ENCODE measurements around the gene BABAM2.
"Not testable (repeated sequence)": the region's sequence is repeated elsewhere in the genome, so short reads cannot be mapped to it uniquely, and the experiment has no call there.

The BABAM2 gene

DNA sequence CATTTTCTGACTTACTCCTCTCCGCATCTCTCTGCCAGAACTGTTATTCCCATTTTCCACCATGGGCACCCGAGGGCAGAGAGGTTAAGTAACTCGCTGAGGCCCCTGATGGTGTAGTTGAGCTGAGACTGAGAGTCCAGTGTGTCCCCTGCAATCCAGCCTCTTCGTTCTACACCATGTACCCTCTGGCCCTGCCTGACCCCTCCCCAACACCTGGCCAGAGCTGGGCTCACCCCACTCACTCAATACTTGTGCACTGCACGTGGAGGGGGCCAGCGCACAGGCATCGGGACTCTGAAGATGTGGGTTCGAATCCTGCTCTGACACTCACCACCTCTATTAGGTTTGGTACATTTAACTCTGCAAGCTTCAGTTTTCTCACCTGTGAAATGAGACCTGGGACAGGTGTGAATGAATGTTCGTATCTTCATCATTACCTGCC, 477.8 kb downstream of the BABAM2 start:
- no peak for DNase-seq

- DNase-seq, result no peak
Observed at GRCh38 chr2:28369358-28369757, 478.8 kb downstream of the BABAM2 start.

- DNase-seq, result no peak
Observed at GRCh38 chr2:28370354-28370753, 479.8 kb downstream of the BABAM2 start.

DNA sequence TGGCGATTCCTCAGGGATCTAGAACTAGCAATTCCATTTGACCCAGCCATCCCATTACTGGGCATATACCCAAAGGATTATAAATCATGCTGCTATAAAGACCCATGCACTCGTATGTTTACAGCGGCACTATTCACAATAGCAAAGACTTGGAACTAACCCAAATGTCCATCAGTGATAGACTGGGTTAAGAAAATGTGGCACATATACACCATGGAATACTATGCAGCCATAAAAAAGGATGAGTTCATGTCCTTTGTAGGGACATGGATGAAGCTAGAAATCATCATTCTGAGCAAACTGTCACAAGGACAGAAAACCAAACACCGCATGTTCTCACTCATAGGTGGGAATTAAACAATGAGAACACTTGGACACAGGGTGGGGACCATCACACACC, 481.2 kb downstream of the BABAM2 start:
- not testable (repeated sequence) for DNase-seq

DNA sequence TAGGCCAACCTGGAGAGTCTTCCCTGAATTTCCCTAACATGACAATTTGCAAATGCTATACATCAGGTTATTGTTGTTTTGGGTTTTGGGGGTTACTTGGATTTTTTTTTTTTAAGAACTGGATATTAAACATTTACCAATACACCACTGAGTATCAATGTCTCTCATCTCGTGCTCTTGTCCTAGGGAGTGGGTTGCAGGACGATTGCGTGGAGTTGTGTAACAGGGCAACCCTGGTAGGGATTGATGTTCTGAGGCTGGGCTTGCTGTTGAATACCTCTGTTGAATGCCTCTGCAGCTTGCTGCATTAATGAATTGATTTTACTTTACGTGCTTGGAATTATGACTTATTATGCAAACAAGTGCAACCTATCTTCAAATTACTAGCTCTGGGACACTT, 483.3 kb downstream of the BABAM2 start:
- no peak for DNase-seq

DNA sequence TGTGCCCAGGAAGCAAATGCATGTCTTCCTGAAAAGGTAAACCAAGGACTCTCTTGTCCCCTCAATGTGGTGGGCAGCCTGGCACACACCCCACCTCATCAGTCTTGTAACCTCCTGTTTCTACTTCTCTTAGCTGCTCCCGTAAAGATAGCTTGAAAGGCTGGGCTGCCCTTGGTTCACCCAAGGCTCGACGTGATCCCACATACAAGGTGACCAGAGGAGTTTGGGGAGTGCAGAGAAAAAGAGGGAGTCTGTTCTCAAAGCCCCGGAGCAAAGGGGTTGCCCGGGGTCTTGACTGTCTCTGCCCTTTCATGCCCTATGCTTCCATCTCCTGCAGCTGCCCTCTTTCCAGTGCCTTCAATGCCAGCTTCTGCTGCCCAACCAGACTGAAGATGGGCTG, 483.8 kb downstream of the BABAM2 start:
- no peak for DNase-seq

GRCh38 chr2:28375236-28375635, 484.7 kb downstream of the BABAM2 start:
- no peak for DNase-seq

- no peak for DNase-seq
Observed at GRCh38 chr2:28375742-28376631, 485.5 kb downstream of the BABAM2 start.

DNA sequence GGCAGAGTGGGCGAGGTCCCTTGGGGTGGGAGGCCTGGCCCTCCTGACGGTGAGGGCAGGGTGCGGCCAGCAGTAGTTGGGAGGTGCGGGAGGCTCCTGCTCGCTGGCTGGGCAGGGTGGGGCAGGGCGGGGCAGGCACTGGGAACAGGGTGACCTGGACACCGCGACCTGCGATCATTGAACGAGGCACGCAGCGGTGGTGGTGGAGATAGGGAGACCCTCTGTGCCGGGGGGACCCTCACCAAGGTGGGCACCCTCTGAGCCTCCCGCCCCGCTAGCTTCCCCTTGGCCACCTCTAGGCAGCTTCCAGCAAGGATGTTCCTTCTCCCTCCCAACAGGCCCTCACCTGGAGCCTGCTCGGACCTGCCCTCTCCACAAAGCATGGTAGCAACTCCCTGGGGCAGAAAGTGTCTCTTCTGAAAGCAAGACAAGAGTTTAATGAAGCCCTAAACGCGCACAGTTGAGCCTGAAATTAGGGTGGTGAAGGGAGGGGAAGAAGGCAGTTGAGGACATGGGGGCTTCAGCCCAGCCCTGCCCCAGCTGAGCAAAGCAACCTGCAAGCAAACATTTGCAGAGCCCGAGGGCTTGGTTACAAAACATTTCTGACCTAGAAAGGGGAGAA, 486.8 kb downstream of the BABAM2 start:
- DNase-seq, result no peak

- DNase-seq, result no peak
Observed at GRCh38 chr2:28377984-28378678, 487.6 kb downstream of the BABAM2 start.

- no peak for DNase-seq
Observed at GRCh38 chr2:28378679-28379584, 488.4 kb downstream of the BABAM2 start.

DNA sequence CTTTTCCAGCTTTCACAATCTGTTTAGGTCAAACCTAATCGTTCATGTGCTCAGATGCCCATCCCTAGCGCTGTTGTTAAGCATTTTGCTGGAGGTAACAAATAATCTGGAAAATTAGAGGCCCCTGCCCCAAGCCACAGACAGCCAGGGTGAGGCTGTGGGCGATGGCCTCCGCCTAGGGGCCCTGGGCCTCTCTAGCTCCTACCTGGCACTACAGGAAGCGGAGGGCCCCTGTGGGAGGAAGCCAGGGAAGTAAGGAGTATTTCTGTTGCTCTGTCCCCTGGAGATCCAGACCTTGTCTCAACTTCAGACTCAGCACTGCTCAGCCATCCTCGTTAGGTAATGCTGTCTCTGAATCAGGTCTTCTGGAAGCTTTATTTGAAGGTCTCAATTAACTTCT, 489.7 kb downstream of the BABAM2 start:
- no peak for DNase-seq

- no peak for DNase-seq
Observed at GRCh38 chr2:28381225-28382180, 491.0 kb downstream of the BABAM2 start.

DNA sequence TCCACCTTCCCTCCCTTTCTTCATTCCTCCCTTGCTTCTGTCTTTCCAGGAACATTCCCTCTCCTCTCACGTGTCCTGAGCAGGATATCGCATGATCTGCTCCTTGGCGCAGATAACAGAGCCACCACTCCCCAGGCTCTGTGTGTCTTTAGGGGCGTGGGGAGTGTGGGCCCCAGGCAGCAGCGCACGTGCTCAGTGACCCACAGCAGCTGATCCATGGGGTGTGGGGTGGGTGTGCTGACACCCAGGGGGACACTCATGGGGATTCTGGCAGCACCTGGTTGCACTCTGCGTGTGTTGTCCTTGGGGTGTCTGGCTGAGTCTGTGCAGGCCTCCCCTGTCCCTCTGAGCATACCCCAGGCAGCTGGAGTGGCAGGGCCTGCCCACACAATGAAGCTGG, 492.2 kb downstream of the BABAM2 start:
- no peak for DNase-seq

DNA sequence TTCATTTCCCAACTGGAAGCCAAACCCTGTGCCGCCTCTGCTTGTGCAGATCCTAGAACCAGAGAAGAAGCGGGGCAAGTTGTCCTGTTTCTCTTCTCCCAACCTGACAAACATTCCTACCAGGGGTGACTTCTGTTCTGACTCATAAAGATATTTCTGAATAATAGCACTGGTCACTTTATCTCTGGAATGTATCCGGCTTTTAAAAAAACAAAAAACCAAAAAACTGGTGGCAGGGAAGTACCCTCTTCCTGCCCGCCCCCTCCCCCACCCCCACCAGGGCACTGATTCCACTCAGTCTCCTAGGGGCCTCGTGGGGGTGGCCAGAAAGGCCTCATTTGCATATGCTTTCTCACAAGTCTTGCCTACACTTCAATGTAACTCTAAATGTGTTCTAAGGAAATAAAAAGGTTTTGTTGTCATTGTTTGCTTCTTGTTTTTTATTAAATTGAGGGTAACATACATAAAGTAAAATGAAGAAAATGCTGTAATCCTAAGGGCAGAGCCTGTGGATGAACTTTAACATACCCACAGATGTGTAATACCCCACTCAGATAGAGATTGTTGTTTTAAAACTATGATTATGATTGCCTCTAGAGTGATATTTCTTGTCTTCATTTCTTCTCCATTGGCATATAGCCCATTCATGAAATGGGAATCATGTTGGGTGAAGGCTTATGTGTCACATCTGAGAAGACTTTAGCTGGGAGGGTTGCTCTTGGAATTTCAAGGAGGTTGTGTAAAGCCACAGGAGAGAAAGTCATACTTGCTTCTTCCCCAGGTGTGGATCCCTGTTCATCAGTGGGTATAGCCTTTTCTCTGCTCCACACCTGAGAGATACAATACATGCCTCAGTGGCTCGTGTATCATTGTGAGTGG, 496.8 kb downstream of the BABAM2 start:
- no peak for DNase-seq

All from activated naive CD4-positive, alpha-beta T cell (primary cell).